WTC11 (cell line): Measurements from ENCODE around the gene HLA-DQB1. TPM values are rescaled to one million over a fixed set of nuclear protein-coding genes. Genes with fewer than 3 reads are reported as not detected.
"Not testable (repeated sequence)": the region's sequence is repeated elsewhere in the genome, so short reads cannot be mapped to it uniquely, and the experiment has no call there.

Source experiments
- ATAC-seq: fragments of 200-7000 bp; cut with Tn5 transposase; 2 replicates; pipeline ENCODE4 v1.10.0; 2021; ENCODE audit warnings: mild to moderate bottlenecking, moderate library complexity
- CTCF ChIA-PET: fragments of 300-600 bp; sonication (Branson Sonifier 250); formaldehyde crosslinking; loops from one replicate; lab custom pipeline; 2021; ENCODE audit warnings: antibody characterized with exemption; lab: Charles Lee
- POLR2A ChIA-PET: fragments of 350-600 bp; sonication (Branson Sonifier 250); formaldehyde crosslinking; loops from one replicate; lab custom pipeline; 2021; ENCODE audit warnings: antibody characterized with exemption; lab: Charles Lee
- DNase-seq: peaks from one replicate; pipeline ENCODE4 v3.0.0; 2021; ENCODE audit warnings: low spot score
- H3K27ac Mint-ChIP-seq: 2 replicates; pipeline ENCODE4 v1.8.0; 2021; ENCODE audit warnings: mixed read lengths
- H3K27me3 Mint-ChIP-seq: 2 replicates; pipeline ENCODE4 v1.8.0; 2021; ENCODE audit warnings: low read depth, mild to moderate bottlenecking, moderate library complexity, mixed read lengths
- H3K36me3 Mint-ChIP-seq: 2 replicates; pipeline ENCODE4 v1.8.0; 2021; ENCODE audit warnings: mixed read lengths
- H3K4me1 Mint-ChIP-seq: 2 replicates; pipeline ENCODE4 v1.8.0; 2022; ENCODE audit warnings: mixed read lengths
- H3K4me3 Mint-ChIP-seq: 2 replicates; pipeline ENCODE4 v1.8.0; 2021; ENCODE audit warnings: mild to moderate bottlenecking, moderate library complexity, mixed read lengths
- H3K9me3 Mint-ChIP-seq: 2 replicates; pipeline ENCODE4 v1.8.0; 2021; ENCODE audit warnings: mixed read lengths
- ATF3 ChIP-seq: sonication (generic); formaldehyde crosslinking; conservative IDR thresholded peaks from 2 replicates; pipeline ENCODE4 v1.8.1; 2022; ENCODE audit warnings: mild to moderate bottlenecking, missing genetic modification reagents
- E2F5 ChIP-seq: sonication (generic); formaldehyde crosslinking; IDR thresholded peaks from 2 replicates; pipeline ENCODE4 v1.8.1; 2022; ENCODE audit warnings: mild to moderate bottlenecking, moderate library complexity, missing genetic modification reagents
- EMX1 ChIP-seq: fragments of 250-450 bp; sonication (Bioruptor Pico); IDR thresholded peaks from 2 replicates; pipeline ENCODE4 v1.8.0; 2021; ENCODE audit warnings: mild to moderate bottlenecking
- FOXK1 ChIP-seq: sonication (generic); formaldehyde crosslinking; IDR thresholded peaks from 2 replicates; pipeline ENCODE4 v1.8.0; 2022; ENCODE audit warnings: mild to moderate bottlenecking, moderate library complexity, missing genetic modification reagents
- FOXP1 ChIP-seq: sonication (generic); formaldehyde crosslinking; IDR thresholded peaks from 2 replicates; pipeline ENCODE4 v1.8.0; 2022; ENCODE audit warnings: missing genetic modification reagents, mild to moderate bottlenecking, moderate library complexity, borderline replicate concordance
- GABPB1 ChIP-seq: sonication (generic); formaldehyde crosslinking; IDR thresholded peaks from 2 replicates; pipeline ENCODE4 v1.8.1; 2023; ENCODE audit warnings: mild to moderate bottlenecking, missing genetic modification reagents
- HMGA2 ChIP-seq: fragments of 250-450 bp; sonication (Bioruptor Pico); IDR thresholded peaks from 2 replicates; pipeline ENCODE4 v1.4.0; 2021; ENCODE audit warnings: mild to moderate bottlenecking, moderate library complexity
- IRF1 ChIP-seq: sonication (generic); formaldehyde crosslinking; IDR thresholded peaks from 2 replicates; pipeline ENCODE4 v1.8.0; 2023; ENCODE audit warnings: missing genetic modification reagents
- JAZF1 ChIP-seq: fragments of 250-450 bp; sonication (Bioruptor Pico); IDR thresholded peaks from 2 replicates; pipeline ENCODE4 v1.9.0; 2021; ENCODE audit warnings: moderate library complexity, mild to moderate bottlenecking, inconsistent platforms
- NR1H2 ChIP-seq: sonication (generic); formaldehyde crosslinking; IDR thresholded peaks from 2 replicates; pipeline ENCODE4 v1.9.0; 2021; ENCODE audit warnings: mild to moderate bottlenecking, moderate library complexity, missing genetic modification reagents
- OVOL2 ChIP-seq: fragments of 250-450 bp; sonication (Bioruptor Pico); IDR thresholded peaks from 2 replicates; pipeline ENCODE4 v1.9.0; 2021; ENCODE audit warnings: mild to moderate bottlenecking, borderline replicate concordance
- PRDM15 ChIP-seq: sonication (generic); formaldehyde crosslinking; IDR thresholded peaks from 2 replicates; pipeline ENCODE4 v1.8.0; 2022; ENCODE audit warnings: missing genetic modification reagents
- TEAD1 ChIP-seq: sonication (generic); formaldehyde crosslinking; IDR thresholded peaks from 2 replicates; pipeline ENCODE4 v1.8.0; 2022; ENCODE audit warnings: mild to moderate bottlenecking, missing genetic modification reagents
- TEAD4 ChIP-seq: sonication (generic); formaldehyde crosslinking; IDR thresholded peaks from 2 replicates; pipeline ENCODE4 v1.8.0; 2022; ENCODE audit warnings: mild to moderate bottlenecking, missing genetic modification reagents
- ZNF121 ChIP-seq: sonication (generic); formaldehyde crosslinking; IDR thresholded peaks from 2 replicates; pipeline ENCODE4 v1.8.0; 2023; ENCODE audit warnings: missing genetic modification reagents
- ZNF219 ChIP-seq: sonication (generic); formaldehyde crosslinking; IDR thresholded peaks from 2 replicates; pipeline ENCODE4 v1.8.0; 2023; ENCODE audit warnings: missing genetic modification reagents, mild to moderate bottlenecking, borderline replicate concordance
- ZNF232 ChIP-seq: sonication (generic); formaldehyde crosslinking; IDR thresholded peaks from 2 replicates; pipeline ENCODE4 v1.8.0; 2022; ENCODE audit warnings: mild to moderate bottlenecking, missing genetic modification reagents
- ZNF317 ChIP-seq: sonication (generic); formaldehyde crosslinking; IDR thresholded peaks from 2 replicates; pipeline ENCODE4 v1.8.1; 2023; ENCODE audit warnings: low read depth, mild to moderate bottlenecking, moderate library complexity, missing genetic modification reagents, borderline replicate concordance
- ZNF416 ChIP-seq: fragments of 250-450 bp; sonication (Bioruptor Pico); IDR thresholded peaks from 2 replicates; pipeline ENCODE4 v1.9.0; 2021; ENCODE audit warnings: mild to moderate bottlenecking, inconsistent platforms
- total RNA-seq: library from RNA; stranded (reverse); gene quantifications from 3 replicates; pipeline ENCODE4 v1.2.3, GENCODE V29; 2021
- TF ChIP-seq, protein P1 (sequence below): fragments of 250-450 bp; sonication (Bioruptor Pico); IDR thresholded peaks from 2 replicates; pipeline ENCODE4 v2.1.2; 2022; ENCODE audit warnings: mild to moderate bottlenecking, moderate library complexity

HLA-DQB1 gene
- total RNA-seq, 1 experiment from 2014 or later: 0.83 TPM

DNA sequence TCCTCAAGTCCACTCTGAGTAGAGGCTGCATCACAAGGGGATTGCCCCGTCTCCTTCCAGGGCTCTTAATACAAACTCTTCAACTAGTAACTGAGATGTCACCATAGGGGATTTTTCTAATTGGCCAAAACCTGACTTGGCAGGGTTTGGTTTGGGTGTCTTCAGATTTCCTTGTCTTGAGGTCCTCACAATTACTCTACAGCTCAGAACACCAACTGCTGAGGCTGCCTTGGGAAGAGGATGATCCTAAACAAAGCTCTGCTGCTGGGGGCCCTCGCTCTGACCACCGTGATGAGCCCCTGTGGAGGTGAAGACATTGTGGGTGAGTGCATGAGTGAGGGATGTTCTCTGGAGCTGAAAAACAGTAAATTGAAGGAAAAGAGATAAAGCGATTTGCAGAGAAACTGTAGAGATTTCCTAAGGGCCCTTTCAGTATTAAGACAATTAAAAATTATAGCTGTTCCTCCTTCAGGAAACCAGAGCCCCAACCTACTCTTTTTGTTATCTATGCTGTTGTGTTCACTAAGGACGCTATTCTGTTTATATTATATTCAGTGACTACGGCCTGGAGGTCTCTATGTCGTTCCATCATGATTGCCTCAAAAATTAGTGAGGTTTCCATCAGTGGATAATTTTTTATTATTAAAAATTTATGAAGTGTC is 29.1 kb downstream of the HLA-DQB1 start, which contains the start of gene HLA-DQA1 (continued):
- TF ChIP-seq E2F5 (no peak), HMGA2 (no peak), ZNF219 (CRISPR knock-in tag) (no peak), TEAD1 (CRISPR knock-in tag) (no peak), ATF3 (CRISPR knock-in tag) (no peak), GABPB1 (CRISPR knock-in tag) (no peak)

- no peaks in the 10 kb centered on the region for H3K9me3 Mint-ChIP-seq
- peaks cover 7% of the 10 kb centered on the region for H3K27me3 Mint-ChIP-seq
- no peak for DNase-seq
- CTCF ChIA-PET: no interaction called here
- ATAC-seq: no peak
- H3K36me3 Mint-ChIP-seq: no peaks in the 10 kb centered on the region
- POLR2A ChIA-PET: no interaction called here
- no peaks in the 10 kb centered on the region for H3K4me1 Mint-ChIP-seq
- TF ChIP-seq ZNF232 (CRISPR knock-in tag): no peak
- TF ChIP-seq TEAD4 (CRISPR knock-in tag): no peak
- no peak for TF ChIP-seq ZNF317 (CRISPR knock-in tag)
- no peak for TF ChIP-seq OVOL2 (CRISPR knock-in tag)
- no peak for TF ChIP-seq FOXP1 (CRISPR knock-in tag)
- no peak for TF ChIP-seq EMX1 (CRISPR knock-in tag)
- TF ChIP-seq ZNF121: no peak
- no peak for TF ChIP-seq HMGA2
- TF ChIP-seq, protein P1, sequence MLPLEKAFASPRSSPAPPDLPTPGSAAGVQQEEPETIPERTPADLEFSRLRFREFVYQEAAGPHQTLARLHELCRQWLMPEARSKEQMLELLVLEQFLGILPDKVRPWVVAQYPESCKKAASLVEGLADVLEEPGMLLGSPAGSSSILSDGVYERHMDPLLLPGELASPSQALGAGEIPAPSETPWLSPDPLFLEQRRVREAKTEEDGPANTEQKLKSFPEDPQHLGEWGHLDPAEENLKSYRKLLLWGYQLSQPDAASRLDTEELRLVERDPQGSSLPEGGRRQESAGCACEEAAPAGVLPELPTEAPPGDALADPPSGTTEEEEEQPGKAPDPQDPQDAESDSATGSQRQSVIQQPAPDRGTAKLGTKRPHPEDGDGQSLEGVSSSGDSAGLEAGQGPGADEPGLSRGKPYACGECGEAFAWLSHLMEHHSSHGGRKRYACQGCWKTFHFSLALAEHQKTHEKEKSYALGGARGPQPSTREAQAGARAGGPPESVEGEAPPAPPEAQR (CRISPR knock-in tag): no peak
- no peak for TF ChIP-seq FOXK1 (CRISPR knock-in tag)
- TF ChIP-seq ZNF416 (CRISPR knock-in tag): no peak
- TF ChIP-seq PRDM15: no peak
- TF ChIP-seq IRF1: no peak
- TF ChIP-seq JAZF1: no peak
- TF ChIP-seq NR1H2 (CRISPR knock-in tag): no peak
- H3K4me3 Mint-ChIP-seq: no peak overlapping the region
- no peak overlapping the region for H3K27ac Mint-ChIP-seq
Measured at GRCh38 chr6:32635526-32636123, 30.8 kb downstream of the HLA-DQB1 start.

GRCh38 chr6:32629793-32630192 is 36.7 kb downstream of the HLA-DQB1 start:
- CTCF ChIA-PET, H3K9me3 Mint-ChIP-seq, H3K27ac Mint-ChIP-seq, H3K36me3 Mint-ChIP-seq, POLR2A ChIA-PET, ATAC-seq, H3K27me3 Mint-ChIP-seq, H3K4me1 Mint-ChIP-seq, DNase-seq, H3K4me3 Mint-ChIP-seq: not testable (repeated sequence)
